Germinal center (tissue), 1 donor: ENCODE data around the gene C2CD4D.

Experiments
- DNase-seq: peaks from one replicate; pipeline ENCODE4 v3.0.0; 2012; ENCODE audit warnings: mixed read lengths, low spot score

Gene C2CD4D

GRCh38 chr1:151834239-151834638, 5.4 kb downstream of the C2CD4D start:
- no peak for DNase-seq

GRCh38 chr1:151833172-151833900, 6.3 kb downstream of the C2CD4D start:
- no peak for DNase-seq

- DNase-seq, result no peak
Observed at GRCh38 chr1:151832318-151832980, 7.2 kb downstream of the C2CD4D start.

- DNase-seq, result no peak
Observed at GRCh38 chr1:151831605-151832004, 8.0 kb downstream of the C2CD4D start, which contains the start of gene RORC. TSS of gene RORC (minus strand) at chr1:151831802. CDS start at chr1:151831764, 38 bp downstream.

- no peak for DNase-seq
Observed at GRCh38 chr1:151831256-151831591, 8.4 kb downstream of the C2CD4D start.

- DNase-seq, result no peak
Observed at GRCh38 chr1:151830055-151830454, 9.6 kb downstream of the C2CD4D start.

GRCh38 chr1:151829352-151830046, 10.1 kb downstream of the C2CD4D start:
- DNase-seq, result no peak

- no peak for DNase-seq
Observed at GRCh38 chr1:151828921-151829320, 10.7 kb downstream of the C2CD4D start.

GRCh38 chr1:151827853-151828252, 11.8 kb downstream of the C2CD4D start:
- no peak for DNase-seq

GRCh38 chr1:151825751-151826660, 13.6 kb downstream of the C2CD4D start:
- no peak for DNase-seq

- no peak for DNase-seq
Observed at GRCh38 chr1:151825204-151825603, 14.4 kb downstream of the C2CD4D start.

GRCh38 chr1:151823175-151823574, 16.4 kb downstream of the C2CD4D start:
- DNase-seq, result no peak

- no peak for DNase-seq
Observed at GRCh38 chr1:151822404-151822803, 17.2 kb downstream of the C2CD4D start.

GRCh38 chr1:151820940-151821339, 18.7 kb downstream of the C2CD4D start:
- no peak for DNase-seq

GRCh38 chr1:151819976-151820623, 19.5 kb downstream of the C2CD4D start:
- no peak for DNase-seq

- DNase-seq, result no peak
Observed at GRCh38 chr1:151819227-151819835, 20.3 kb downstream of the C2CD4D start.

- DNase-seq, result no peak
Observed at GRCh38 chr1:151817353-151817730, 22.3 kb downstream of the C2CD4D start.

- no peak for DNase-seq
Observed at GRCh38 chr1:151816548-151817352, 22.9 kb downstream of the C2CD4D start.

- no peak for DNase-seq
Observed at GRCh38 chr1:151815716-151816327, 23.8 kb downstream of the C2CD4D start.
